Coronary artery (tissue), 2 donors: ENCODE measurements around the gene UBE2Q2.

ENCODE experiments used
- DNase-seq: peaks from one replicate; pipeline ENCODE4 v3.0.0-alpha.2; 2017; ENCODE audit warnings: low spot score
- H3K27ac ChIP-seq, 2 donors: fragments of 200-600 bp; sonication (generic); one replicate each; pipeline ENCODE4 v1.5.1; 2016 to 2019
- H3K4me3 ChIP-seq: fragments of 200-600 bp; sonication (generic); 2 replicates; pipeline ENCODE4 v1.5.1; 2016; ENCODE audit warnings: mild to moderate bottlenecking, moderate library complexity
- CTCF ChIP-seq: fragments of 200-600 bp; sonication (generic); IDR thresholded peaks from one replicate; pipeline ENCODE4 v1.5.1; 2019; ENCODE audit warnings: antibody characterized with exemption

The UBE2Q2 gene

DNA sequence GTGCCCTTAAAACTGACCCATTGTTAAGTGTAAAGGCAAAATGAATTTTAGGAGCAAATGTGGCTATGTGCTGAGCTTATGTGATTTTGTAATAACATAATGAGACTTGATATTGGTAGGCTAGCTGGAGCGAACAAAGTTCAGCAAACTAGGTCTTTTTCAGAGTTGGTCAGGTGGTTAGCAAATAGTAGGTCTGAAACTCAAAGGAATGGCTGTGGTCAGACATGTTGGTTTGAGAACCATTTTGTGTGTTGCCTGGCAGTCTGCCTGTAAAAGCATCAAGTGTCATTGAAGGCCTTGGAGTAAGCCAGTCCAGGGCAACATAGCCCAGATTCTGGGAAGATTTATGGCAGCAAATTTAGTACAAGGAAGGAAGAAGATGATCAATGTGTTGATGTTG is 76.8 kb downstream of the UBE2Q2 start:
- TF ChIP-seq CTCF: no peak
- Histone ChIP-seq H3K27ac (no peak overlapping the region), H3K4me3 (no peak overlapping the region)
- DNase-seq: no peak

GRCh38 chr15:75921732-75922703 is 78.8 kb downstream of the UBE2Q2 start:
- Histone ChIP-seq H3K27ac (no peak overlapping the region), H3K4me3 (no peak overlapping the region)
- DNase-seq: no peak
- no peak for TF ChIP-seq CTCF

DNA sequence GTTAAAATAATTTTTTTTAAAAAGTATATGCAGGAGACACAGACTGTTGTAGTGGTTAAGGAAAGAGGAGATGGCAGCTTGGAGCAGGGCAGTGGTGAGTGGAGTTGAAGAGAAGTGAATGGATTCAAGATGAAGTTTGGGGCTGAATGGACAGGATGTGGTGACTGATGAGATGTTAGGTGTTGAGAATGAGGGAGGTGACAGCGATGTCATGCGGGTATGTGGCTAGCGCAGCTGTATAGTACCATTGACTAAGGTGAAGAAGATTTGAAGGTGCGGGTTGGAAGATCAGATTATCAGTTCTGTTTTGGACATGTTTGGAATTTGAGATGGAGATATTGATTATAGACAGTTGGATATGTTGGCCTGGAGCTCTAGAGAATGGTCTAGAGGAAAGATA is 80.5 kb downstream of the UBE2Q2 start:
- Histone ChIP-seq H3K27ac (no peak overlapping the region), H3K4me3 (no peak overlapping the region)
- TF ChIP-seq CTCF: no peak
- DNase-seq: no peak

DNA sequence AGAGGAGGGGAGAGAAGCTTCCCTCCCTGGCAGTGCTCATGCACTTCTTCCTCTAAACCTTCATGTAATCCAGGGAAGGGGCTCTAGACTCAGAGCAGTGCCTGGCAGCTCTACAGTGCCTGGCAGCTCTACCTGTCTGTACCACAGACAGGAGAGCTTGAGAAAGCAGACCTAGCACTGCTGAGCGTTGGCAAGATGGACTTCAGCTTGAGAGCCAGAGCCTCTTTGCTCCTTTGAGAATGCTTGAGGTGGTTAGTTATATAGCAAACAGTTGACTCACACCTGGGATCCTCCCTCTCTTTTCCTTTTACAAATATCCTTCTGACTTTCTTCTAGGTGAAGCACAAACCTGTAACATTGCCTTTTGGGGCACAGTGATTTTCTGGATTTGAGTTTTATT is 81.3 kb downstream of the UBE2Q2 start:
- no peak for DNase-seq
- H3K27ac ChIP-seq: no peak overlapping the region
- TF ChIP-seq CTCF: no peak
- H3K4me3 ChIP-seq: no peak overlapping the region

DNA sequence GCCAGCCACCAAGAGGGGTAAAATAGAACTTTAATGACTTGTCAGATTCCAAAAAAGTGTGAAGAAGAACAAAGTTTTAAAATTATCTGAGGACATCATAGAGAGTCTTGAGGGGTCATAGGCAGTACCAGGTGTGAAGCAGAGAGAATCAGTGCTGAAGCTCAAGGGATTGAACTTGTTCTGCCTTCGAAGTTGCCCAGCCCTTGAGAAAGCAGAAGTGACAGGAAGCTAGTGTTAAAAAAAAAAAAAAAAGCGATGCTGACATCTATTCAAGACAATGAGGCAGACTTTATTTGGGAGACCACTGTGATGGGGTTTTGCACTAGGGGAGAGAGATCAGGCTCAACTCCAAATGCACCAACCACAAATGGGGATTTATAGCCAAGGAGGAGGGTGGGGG is 82.2 kb downstream of the UBE2Q2 start:
- H3K27ac ChIP-seq: no peak overlapping the region
- TF ChIP-seq CTCF: no peak
- no peak for DNase-seq
- no peak overlapping the region for H3K4me3 ChIP-seq

DNA sequence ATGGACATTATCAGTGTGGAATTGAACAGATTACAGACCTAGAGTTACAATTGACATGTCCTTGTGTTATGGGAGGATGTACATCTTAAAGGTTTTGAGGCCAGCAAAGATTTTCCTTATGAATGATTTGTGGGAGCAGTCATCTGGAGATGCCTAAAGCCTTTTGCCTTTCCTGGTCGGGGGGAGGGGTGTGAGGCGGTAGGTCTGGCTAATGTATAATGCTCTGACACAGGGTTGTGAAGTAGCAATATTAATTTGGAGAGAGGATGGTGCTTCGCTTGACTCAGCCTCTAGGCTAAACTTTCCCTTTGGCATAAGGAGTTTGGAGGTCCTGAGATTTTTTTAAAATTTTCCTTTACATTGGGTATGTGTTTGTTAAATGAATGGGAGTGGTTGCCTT is 83.7 kb downstream of the UBE2Q2 start:
- DNase-seq: no peak
- Histone ChIP-seq H3K4me3 (no peak overlapping the region), H3K27ac (no peak overlapping the region)
- no peak for TF ChIP-seq CTCF

GRCh38 chr15:75927601-75928000 is 84.4 kb downstream of the UBE2Q2 start:
- DNase-seq: no peak
- H3K27ac ChIP-seq: no peak overlapping the region
- TF ChIP-seq CTCF: no peak
- no peak overlapping the region for H3K4me3 ChIP-seq
